CD4-positive, alpha-beta T cell treated with Interleukin-2 at 100 ng/mL for 4 hours (primary cell): ENCODE results near the gene WDFY2.
"Not testable (repeated sequence)": the region's sequence is repeated elsewhere in the genome, so short reads cannot be mapped to it uniquely, and the experiment has no call there.

Experiments
- DNase-seq: peaks from one replicate; pipeline ENCODE4 v3.0.0-alpha.2; 2020; ENCODE audit warnings: low spot score

Gene WDFY2

DNA sequence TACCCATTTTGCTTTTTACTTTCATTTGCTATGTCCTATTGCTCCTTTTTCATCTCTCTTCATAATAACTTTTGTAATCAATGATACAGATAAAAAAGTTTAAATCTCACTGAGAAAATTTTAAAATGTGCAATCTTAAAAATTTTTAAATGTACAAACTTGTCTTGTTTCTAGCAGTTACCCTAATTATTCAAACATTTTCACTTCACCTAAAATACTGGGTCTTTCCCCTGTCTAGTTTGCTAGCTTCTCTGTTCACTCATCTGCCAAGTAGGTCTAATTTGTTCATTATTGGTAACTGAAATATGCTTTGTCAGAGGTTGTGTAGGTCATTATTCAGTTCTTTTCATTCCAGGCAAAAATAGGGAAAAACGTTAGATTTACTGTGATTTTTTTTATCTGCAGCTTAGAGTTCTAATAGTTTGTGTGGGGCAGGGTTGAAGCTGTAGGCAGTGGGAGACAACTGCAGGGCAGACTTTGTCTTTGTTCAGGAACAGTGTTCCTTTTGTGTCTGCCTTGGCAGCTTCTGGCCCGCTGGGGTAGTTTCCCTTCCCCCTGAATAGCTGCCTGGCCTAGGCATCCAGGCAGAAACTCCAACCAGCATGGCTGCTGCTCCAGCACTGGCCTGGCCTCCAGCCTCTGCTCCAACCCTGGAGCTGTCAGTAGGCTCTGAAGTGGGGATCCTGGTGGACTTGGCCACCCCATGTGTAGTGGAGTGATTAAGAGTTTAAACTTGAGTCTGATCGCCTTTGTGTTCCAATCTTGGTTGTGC lies 48.5 kb downstream of the WDFY2 start:
- no peak for DNase-seq

- no peak for DNase-seq
These were observed 51.0 kb downstream of the WDFY2 start for GRCh38 chr13:51635137-51635878.

- DNase-seq = no peak
These were observed 52.2 kb downstream of the WDFY2 start for GRCh38 chr13:51636349-51636890.

DNA sequence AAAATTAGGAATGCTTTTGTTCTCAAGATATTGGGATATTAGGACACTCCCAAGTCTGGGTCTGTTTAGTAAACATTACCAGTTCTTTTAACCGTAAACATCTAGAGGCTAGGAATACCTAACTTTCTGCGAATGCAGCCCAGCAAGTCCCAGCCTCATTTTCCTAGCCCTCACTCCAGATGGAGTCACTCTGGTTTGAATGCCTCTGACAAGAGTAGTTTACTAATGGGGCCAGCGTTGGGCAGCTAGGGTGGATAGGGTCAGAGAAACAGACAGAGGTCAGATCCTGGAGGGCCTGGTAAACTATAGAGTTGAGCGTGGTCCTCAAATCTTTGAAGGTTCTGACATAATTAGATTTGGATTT lies 53.6 kb downstream of the WDFY2 start:
- no peak for DNase-seq

- no peak for DNase-seq
These were observed 54.1 kb downstream of the WDFY2 start for GRCh38 chr13:51638216-51638871.

- no peak for DNase-seq
These were observed 54.9 kb downstream of the WDFY2 start for GRCh38 chr13:51639171-51639570.

GRCh38 chr13:51640696-51641095 lies 56.4 kb downstream of the WDFY2 start:
- not testable (repeated sequence) for DNase-seq

DNA sequence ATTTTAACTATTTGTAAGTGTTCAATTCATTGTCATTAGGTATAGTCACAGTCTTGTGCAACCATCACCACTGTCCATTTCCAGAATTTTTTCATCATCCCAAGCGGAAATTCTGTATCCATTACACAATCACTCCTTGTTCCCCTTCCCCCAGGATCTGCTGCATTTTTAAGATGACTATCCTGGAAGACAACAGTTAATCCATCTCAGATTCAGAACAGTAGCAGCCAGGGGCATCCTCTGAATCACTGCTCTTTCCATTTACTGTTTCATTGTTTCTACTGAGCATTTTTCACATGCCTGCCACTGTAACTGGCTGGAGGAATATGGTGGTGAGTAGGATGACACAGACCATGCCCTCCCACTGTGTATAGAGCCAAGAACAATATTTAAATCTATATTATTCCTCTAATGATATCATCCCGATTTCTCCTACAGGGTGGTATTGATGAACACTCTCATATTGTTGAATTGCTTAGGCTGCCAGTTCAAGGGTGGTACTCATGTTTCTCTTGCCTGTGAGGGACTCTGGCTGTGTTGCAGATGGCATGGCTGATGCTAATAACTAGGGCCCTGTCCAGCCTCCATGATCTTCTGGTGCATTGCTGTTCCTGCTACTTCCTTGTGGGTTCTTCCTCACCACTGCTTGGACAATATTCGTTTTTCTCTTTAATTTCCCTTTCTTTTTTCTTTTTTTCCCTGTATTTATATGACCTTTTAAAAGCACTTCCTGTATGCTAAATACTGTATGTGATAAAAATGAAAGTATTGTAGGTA lies 59.0 kb downstream of the WDFY2 start:
- DNase-seq = no peak

GRCh38 chr13:51643882-51644281 lies 59.6 kb downstream of the WDFY2 start:
- peak; percentile 8 for DNase-seq

- DNase-seq = no peak
These were observed 60.4 kb downstream of the WDFY2 start for GRCh38 chr13:51644654-51645053.

DNA sequence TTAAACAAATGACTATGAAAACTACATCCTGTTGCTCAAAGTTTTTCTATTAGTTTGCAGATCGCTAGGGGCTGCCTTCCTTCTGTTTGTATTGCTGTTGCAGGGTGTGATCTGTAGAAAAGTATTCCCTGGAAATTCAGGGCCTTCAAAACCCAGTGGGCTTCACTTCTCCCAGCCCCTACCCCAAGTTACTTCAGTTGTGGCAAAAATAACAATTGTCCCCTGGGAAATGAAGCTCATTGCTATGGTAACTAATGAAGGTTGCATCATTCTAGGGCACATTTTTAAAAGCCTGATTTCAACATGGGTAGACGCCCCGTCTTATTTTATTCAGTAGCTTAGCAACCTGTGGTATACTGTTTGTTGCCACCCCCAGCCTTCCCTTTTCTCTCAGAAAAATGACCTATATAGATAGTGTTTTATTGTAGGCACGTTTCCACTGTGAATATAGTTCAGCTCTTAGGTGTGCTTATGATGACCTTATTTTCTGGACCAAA lies 60.9 kb downstream of the WDFY2 start:
- DNase-seq = peak; percentile 80

DNA sequence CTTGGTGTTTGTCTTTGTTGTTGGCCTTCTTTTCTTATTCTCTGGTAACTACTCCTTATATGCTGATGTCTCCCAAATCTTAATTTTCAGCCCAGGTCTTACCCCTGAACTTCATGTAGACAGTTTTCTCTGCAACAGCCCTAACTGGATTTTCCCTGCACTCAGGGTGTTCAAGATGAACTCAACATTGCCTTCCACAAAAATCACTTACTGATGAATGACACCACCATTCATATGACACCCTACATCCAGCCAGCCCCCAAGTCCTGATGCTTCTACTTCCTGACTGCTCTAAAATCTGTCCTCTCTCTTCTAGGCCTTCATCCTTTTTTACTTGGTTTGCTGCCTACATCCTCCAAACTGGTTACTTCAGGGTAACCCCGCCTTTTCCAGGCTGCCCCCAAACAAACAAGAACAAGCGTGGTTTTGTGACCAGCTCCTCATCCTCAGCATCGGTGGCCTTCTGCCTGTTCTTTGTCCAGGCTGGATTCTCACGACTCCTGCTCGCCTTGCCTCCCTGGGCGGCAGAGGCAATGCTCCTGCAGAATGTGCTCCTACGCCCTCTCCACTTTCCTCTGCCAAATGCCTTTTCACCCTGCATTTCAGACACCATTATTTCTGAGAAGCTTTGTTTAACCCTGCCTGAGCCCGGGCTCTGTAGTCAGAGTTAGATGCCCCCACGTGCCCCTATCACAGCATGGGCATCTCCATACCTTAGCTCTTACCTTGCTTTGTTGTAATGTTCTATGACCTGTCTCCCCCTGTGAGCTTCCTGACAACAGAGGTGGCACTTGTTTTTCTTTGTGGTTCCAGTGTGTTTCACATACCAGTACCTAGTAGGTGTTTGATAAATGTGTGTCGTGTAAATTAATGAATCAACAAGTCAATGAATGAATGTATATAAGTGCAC lies 61.8 kb downstream of the WDFY2 start:
- peak; percentile 61 for DNase-seq

DNA sequence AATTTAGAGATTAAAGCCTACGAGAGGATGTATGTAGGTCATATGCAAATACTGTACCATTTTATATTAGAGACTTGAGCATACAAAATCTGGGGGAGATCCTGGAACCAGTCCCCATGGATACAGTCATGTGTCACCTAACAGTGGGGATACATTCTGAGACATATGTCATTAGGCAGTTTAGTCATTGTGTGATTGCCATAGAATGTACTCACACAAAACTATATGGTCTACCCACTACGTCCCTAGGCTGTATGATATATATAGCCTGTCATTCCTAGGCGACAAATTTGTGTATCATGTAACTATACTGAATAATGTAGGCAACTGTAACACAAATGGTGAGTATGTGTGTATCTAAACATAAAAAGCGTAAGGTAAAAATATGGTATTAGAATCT lies 62.8 kb downstream of the WDFY2 start:
- no peak for DNase-seq

DNA sequence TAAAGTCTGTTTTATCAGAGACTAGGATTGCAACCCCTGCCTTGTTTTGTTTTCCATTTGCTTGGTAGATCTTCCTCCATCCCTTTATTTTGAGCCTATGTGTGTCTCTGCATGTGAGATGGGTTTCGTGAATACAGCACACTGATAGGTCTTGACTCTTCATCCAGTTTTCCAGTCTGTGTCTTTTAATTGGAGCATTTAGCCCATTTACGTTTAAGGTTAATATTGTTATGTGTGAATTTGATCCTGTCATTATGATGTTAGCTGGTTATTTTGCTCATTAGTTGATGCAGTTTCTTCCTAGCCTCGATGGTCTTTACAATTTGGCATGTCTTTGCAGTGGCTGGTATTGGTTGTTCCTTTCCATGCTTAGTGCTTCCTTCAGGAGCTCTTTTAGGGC lies 67.9 kb downstream of the WDFY2 start:
- not testable (repeated sequence) for DNase-seq

- no peak for DNase-seq
These were observed 75.2 kb downstream of the WDFY2 start for GRCh38 chr13:51659276-51660127.

DNA sequence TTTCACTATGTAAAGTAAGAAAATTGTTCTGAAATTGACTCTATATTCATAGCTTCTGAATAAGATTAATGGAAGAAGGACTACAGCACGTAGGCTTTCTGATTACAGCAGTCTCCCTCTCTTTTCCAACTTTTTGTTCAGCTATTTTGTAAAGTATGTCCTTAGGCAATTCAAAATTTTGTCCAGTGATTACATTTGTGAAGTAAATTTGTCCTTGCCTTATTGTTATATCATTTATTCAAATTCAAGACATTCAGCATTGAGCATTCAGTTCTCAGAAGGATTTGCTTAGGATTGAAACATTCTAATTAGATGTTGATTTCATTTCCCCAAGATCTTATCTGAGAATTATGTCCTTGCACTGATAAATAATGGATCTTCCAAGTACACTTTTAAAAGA lies 76.6 kb downstream of the WDFY2 start:
- no peak for DNase-seq

DNA sequence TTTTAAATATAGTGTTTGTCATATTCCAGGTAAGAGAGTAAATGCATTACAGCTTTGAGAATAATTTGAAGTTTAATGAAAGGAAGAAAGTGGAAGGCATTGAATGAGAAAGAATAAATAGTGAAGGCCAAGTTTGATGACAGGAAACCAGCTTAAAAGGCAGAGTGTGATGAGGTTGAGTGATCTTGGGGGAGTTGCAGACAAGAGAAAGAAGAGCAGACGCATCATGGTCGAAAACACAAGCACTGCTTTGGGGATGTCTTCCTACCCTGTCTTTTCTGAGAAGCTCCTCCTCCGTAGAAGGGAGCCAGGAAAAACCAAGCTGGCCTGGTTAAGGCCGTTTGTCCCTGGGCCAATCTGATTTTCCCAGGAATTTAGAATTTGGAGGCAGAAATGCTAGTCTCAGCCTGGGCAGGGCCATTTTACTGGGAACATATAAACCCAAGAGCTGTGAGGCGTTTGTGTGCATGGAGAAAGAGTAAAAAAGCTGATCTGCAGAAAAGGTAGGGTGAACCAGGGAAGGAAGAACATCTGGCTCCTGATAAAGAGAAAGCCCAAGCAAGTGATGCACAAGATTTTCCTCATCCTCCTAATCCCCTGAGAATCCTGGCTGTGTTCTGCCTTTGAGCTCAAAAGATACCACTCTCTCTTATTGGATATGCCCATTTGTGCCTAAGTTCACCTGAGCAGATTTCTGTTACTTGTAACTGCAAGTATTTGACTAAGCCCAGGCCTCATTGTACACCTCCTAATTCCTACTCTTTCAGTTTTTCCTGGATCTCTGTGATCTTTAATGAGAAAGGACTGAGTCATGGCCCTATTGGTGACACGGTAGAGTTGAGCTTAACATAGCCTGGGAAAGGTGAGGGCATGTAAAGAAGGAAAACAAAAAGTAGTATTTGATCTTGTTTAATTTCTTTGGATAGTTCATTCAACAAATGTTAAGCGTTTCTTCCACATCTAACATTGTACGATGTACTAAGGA lies 80.0 kb downstream of the WDFY2 start:
- no peak for DNase-seq

- DNase-seq = no peak
These were observed 81.2 kb downstream of the WDFY2 start for GRCh38 chr13:51665456-51665855.

DNA sequence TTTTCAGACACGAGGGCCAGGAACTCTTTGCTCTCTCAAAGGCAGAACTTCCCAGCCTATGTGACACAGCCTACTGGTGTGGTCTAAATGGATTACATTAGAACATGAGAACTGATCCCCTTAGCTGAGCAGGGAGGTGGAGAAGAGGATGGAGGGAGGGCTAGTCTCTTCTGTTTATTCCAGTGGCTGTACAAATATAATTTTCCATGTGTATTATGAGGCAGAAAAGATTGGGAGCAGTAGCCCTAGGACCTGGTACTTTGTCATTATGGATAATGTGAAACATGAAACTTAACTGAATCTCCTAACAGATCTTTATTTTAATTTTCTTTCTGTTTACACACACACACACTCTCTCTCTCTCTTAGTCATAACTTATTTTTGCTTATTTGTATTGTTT lies 82.1 kb downstream of the WDFY2 start:
- DNase-seq = no peak
